Astrocyte (in vitro differentiated cells and primary cell): ENCODE results near the gene CPPED1. TPM values are rescaled to one million over a fixed set of nuclear protein-coding genes. Genes with fewer than 3 reads are reported as not detected.

Experiments
- DNase-seq: peaks from one replicate; pipeline ENCODE4 v3.0.0-alpha.2; 2010; ENCODE audit warnings: low read depth
- FAIRE-seq: peaks from 2 replicates; lab custom pipeline; 2011; peaks lifted over from hg19 to GRCh38; lab: Jason Lieb, UNC
- H2AFZ ChIP-seq: 2 replicates; pipeline ENCODE4 v1.6.0; 2012; ENCODE audit warnings: low read depth, low read length, inconsistent platforms
- H3K27ac ChIP-seq: 2 replicates; pipeline ENCODE4 v1.5.1; 2011; ENCODE audit warnings: low read depth, low read length, inconsistent platforms
- H3K27me3 ChIP-seq: 2 replicates; pipeline ENCODE4 v1.6.0; 2011; ENCODE audit warnings: low read length, inconsistent platforms; ENCODE audit not compliant: insufficient read depth
- H3K36me3 ChIP-seq: 2 replicates; pipeline ENCODE4 v1.5.1; 2011; ENCODE audit warnings: low read length, inconsistent platforms; ENCODE audit not compliant: insufficient read depth
- H3K4me1 ChIP-seq: 2 replicates; pipeline ENCODE4 v1.5.1; 2011; ENCODE audit warnings: low read length, inconsistent platforms; ENCODE audit not compliant: insufficient read depth
- H3K4me2 ChIP-seq: 2 replicates; pipeline ENCODE4 v1.6.0; 2012; ENCODE audit warnings: low read length, inconsistent platforms
- H3K4me3 ChIP-seq: 2 replicates; pipeline ENCODE4 v1.5.1; 2011; ENCODE audit warnings: low read depth, mild to moderate bottlenecking, low read length, inconsistent platforms; ENCODE audit not compliant: insufficient read depth
- H3K79me2 ChIP-seq: 2 replicates; pipeline ENCODE4 v1.6.0; 2012; ENCODE audit warnings: mild to moderate bottlenecking, low read length, inconsistent platforms; ENCODE audit not compliant: insufficient read depth
- H3K9ac ChIP-seq: 2 replicates; pipeline ENCODE4 v1.6.0; 2012; ENCODE audit warnings: mild to moderate bottlenecking, low read length, inconsistent platforms
- H3K9me3 ChIP-seq: 2 replicates; pipeline ENCODE4 v1.5.1; 2012; ENCODE audit warnings: low read depth, mild to moderate bottlenecking, low read length, inconsistent platforms; ENCODE audit not compliant: insufficient read depth
- H4K20me1 ChIP-seq: 2 replicates; pipeline ENCODE4 v1.6.0; 2012; ENCODE audit warnings: low read length, inconsistent platforms; ENCODE audit not compliant: insufficient read depth
- H3K27ac Mint-ChIP-seq: one replicate; pipeline ENCODE4 v1.8.0; 2021; ENCODE audit warnings: mild to moderate bottlenecking, mixed read lengths; ENCODE audit not compliant: unreplicated experiment
- H3K27me3 Mint-ChIP-seq: one replicate; pipeline ENCODE4 v1.8.0; 2021; ENCODE audit warnings: low read depth, mixed read lengths; ENCODE audit not compliant: unreplicated experiment
- H3K36me3 Mint-ChIP-seq: one replicate; pipeline ENCODE4 v1.8.0; 2021; ENCODE audit warnings: low read depth, mixed read lengths; ENCODE audit not compliant: unreplicated experiment
- H3K4me1 Mint-ChIP-seq: one replicate; pipeline ENCODE4 v1.8.0; 2021; ENCODE audit warnings: low read depth, mixed read lengths; ENCODE audit not compliant: unreplicated experiment
- H3K4me3 Mint-ChIP-seq: one replicate; pipeline ENCODE4 v1.8.0; 2021; ENCODE audit warnings: mild to moderate bottlenecking, moderate library complexity, mixed read lengths; ENCODE audit not compliant: unreplicated experiment
- H3K9me3 Mint-ChIP-seq: one replicate; pipeline ENCODE4 v1.8.0; 2021; ENCODE audit warnings: mild to moderate bottlenecking, mixed read lengths; ENCODE audit not compliant: unreplicated experiment
- CTCF ChIP-seq: IDR thresholded peaks from 2 replicates; pipeline ENCODE4 v1.5.1; 2011; ENCODE audit warnings: low read depth, mild to moderate bottlenecking, inconsistent platforms, low read length, moderate library complexity; ENCODE audit not compliant: insufficient read depth
- EZH2 ChIP-seq: IDR thresholded peaks from 2 replicates; pipeline ENCODE4 v1.6.1; 2012; ENCODE audit warnings: mild to moderate bottlenecking, low read length, inconsistent platforms; ENCODE audit not compliant: insufficient read depth
- total RNA-seq: library from RNA; stranded (reverse); gene quantifications from 2 replicates; pipeline ENCODE4 v1.2.1, GENCODE V29; 2021

Gene CPPED1
- total RNA-seq, 1 donor from 2014 or later, result 28.5 TPM

GRCh38 chr16:12798171-12798570 is 5.5 kb downstream of the CPPED1 start:
- H3K9ac ChIP-seq, result no peak overlapping the region
- FAIRE-seq, result no peak
- no peak overlapping the region for H3K27ac ChIP-seq
- peaks cover 7% of the 10 kb centered on the region for H3K36me3 Mint-ChIP-seq
- no peaks in the 10 kb centered on the region for H4K20me1 ChIP-seq
- no peaks in the 10 kb centered on the region for H3K36me3 ChIP-seq
- H3K4me2 ChIP-seq, result no peak overlapping the region
- H3K4me1 ChIP-seq, result peaks cover 21% of the 10 kb centered on the region
- peaks cover 47% of the 10 kb centered on the region for H3K4me1 Mint-ChIP-seq
- no peak overlapping the region for H2AFZ ChIP-seq
- no peak overlapping the region for H3K4me3 Mint-ChIP-seq
- no peak for DNase-seq
- H3K27me3 Mint-ChIP-seq, result no peaks in the 10 kb centered on the region
- H3K79me2 ChIP-seq, result peaks cover 38% of the 10 kb centered on the region
- peaks cover 2% of the 10 kb centered on the region for H3K9me3 Mint-ChIP-seq
- no peak overlapping the region for H3K27ac Mint-ChIP-seq
- H3K9me3 ChIP-seq, result no peaks in the 10 kb centered on the region
- TF ChIP-seq EZH2 (no peak), CTCF (no peak)
- H3K4me3 ChIP-seq, result no peak overlapping the region
- no peaks in the 10 kb centered on the region for H3K27me3 ChIP-seq

GRCh38 chr16:12796498-12796897 is 7.2 kb downstream of the CPPED1 start:
- H3K27me3 ChIP-seq, result no peaks in the 10 kb centered on the region
- H3K9me3 ChIP-seq, result no peaks in the 10 kb centered on the region
- FAIRE-seq, result no peak

More at GRCh38 chr16:12796498-12796897, 7.2 kb downstream of the CPPED1 start:
- Histone ChIP-seq H3K4me3 (no peak overlapping the region), H2AFZ (no peak overlapping the region), H3K79me2 (peaks cover 38% of the 10 kb centered on the region), H3K4me1 (peaks cover 6% of the 10 kb centered on the region), H3K36me3 (no peaks in the 10 kb centered on the region), H4K20me1 (peaks cover 2% of the 10 kb centered on the region), H3K4me2 (no peak overlapping the region), H3K27ac (peak overlapping the region; percentile 19), H3K9ac (no peak overlapping the region)
- Mint-ChIP-seq H3K4me3 (no peak overlapping the region), H3K27ac (no peak overlapping the region), H3K4me1 (peaks cover 32% of the 10 kb centered on the region), H3K36me3 (peaks cover 14% of the 10 kb centered on the region), H3K9me3 (peaks cover 6% of the 10 kb centered on the region), H3K27me3 (no peaks in the 10 kb centered on the region)
- DNase-seq, result peak; percentile 25
- no peak for TF ChIP-seq EZH2
- TF ChIP-seq CTCF, result no peak
